Measurements from ENCODE around the gene TXNDC5.

The TXNDC5 gene

GRCh38 chr6:7910654-7911344, at the start of gene TXNDC5:
Gene TXNDC5, minus strand, starts transcription at chr6:7910788. Its CDS starts 12 bp downstream, at chr6:7910776.
- peak; percentile 30 for DNase-seq

GRCh38 chr6:7960141-7960540, 49.6 kb upstream of the TXNDC5 start:
- DNase-seq: no peak

- no peak for DNase-seq
Observed at GRCh38 chr6:7959453-7959852, 48.9 kb upstream of the TXNDC5 start.

- no peak for DNase-seq
Observed at GRCh38 chr6:7958464-7958863, 47.9 kb upstream of the TXNDC5 start.

GRCh38 chr6:7956257-7956656, 45.7 kb upstream of the TXNDC5 start:
- no peak for DNase-seq

DNA sequence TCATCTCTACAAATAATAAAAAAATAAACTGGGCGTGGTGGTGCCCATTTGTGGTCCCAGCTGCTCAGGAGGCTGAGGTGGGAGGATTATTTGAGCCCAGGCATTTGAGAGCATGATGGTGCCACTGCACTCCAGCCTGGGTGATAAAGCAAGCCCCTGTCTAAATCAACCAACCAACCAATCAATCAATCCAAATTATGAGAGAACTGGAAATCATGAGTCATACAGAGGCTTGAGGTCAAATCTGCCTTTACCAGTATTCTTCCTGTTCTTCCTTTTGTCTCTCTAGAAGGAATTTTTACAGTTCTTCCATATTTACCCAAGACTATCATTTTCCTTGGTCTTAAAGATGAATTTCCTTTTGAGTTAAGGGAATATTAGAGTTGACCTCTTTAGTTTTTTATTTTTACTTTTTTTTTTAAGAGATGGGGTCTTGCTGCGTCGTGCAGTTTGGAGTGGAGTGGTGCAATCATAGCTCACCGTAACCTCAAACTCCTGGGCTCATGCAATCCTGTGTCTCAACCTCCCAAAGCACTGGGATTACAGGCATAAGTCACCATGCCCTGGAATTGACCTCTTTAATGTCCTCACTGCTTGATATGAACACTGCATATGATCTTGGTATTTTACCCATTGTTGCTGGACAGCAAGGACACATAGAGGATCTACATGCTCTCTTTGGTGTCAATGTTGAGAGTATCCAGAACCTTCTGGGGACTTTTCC, 44.1 kb upstream of the TXNDC5 start:
- DNase-seq: no peak

GRCh38 chr6:7953753-7954152, 43.2 kb upstream of the TXNDC5 start:
- DNase-seq: no peak

GRCh38 chr6:7939864-7940228, 29.3 kb upstream of the TXNDC5 start:
- no peak for DNase-seq

GRCh38 chr6:7939184-7939863, 28.7 kb upstream of the TXNDC5 start:
- no peak for DNase-seq

GRCh38 chr6:7938562-7939183, 28.1 kb upstream of the TXNDC5 start:
- no peak for DNase-seq

DNA sequence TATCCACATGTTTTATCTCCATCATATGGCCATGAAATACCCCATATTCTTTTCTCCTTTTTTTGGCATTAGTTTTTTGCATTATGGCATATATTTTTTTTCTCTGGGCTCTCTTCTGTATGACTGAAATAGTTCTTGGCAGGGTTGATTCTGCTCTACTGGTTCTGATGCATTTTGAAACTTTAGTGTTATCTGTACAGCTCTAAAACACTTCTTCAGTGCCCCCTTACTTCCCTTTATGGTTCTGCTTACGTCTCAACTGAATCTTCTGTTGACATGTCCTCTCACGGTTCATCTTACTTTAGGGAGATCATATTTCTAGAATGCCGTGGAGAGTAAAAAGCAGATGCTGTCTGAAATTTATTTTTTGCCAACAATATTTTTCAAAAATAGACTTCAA, 23.2 kb upstream of the TXNDC5 start:
- DNase-seq: no peak

GRCh38 chr6:7932625-7933024, 22.0 kb upstream of the TXNDC5 start:
- no peak for DNase-seq

DNA sequence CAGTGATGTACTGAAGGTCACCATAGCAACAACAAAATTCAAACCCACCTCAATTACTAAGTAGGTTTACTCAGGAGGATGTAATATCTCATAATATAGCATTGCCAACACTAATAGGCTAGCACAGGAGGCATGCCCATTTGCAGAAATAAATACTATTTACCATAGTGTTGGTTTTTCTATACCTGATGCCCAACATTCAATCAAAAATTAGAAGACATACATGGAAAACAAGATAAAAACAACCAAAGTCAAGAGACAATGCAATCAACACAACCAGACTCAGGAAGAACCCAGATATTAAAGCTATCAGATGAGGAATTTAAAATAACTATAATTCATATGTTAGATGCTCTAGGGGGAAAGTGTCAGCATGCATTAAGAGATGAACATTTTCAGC, 14.3 kb upstream of the TXNDC5 start:
- DNase-seq: no peak

GRCh38 chr6:7922596-7922995, 12.0 kb upstream of the TXNDC5 start:
- DNase-seq: no peak

DNA sequence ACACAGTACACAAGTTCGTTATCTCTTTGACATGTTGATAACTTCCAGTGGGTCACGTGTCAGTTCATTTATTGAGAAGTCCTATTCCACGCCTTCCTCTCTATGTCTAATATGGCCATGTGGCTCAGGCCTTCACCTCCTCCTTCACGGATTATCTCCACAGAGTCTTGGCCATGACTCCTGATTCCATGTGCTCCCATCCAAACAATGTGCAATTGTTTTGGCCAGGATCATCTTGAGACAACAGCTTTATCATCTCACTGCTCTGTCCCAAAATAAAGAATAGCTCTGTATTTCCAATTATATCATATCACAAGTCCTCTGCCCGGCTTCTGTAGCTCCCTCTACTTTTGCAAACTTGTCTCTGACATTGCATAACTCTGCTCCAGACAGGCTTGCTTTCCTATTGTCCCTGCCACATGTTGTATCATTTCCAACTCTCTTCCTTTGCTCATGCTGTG, 11.1 kb upstream of the TXNDC5 start:
- DNase-seq: no peak

GRCh38 chr6:7921046-7921445, 10.5 kb upstream of the TXNDC5 start:
- no peak for DNase-seq

DNA sequence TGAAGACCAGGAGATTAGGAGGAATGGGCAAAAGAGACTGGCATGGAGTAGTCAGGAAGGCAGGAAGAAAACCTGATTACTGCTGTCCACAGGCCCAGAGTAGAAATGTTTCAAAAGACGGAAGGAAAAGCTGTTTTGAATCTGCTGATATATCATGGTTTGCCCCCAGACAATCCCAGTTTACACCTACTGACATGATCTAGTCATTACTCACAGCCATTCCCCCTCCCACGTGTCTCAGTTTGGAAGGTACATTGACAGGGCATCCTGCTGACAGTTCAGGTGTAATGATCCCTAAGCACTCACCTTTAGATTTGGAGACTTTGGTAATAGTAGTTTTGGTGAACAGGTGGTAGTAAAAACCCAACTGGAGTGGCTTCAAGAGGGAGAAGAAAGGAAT, 9.8 kb upstream of the TXNDC5 start:
- no peak for DNase-seq

- DNase-seq: no peak
Observed at GRCh38 chr6:7919871-7920270, 9.3 kb upstream of the TXNDC5 start.

DNA sequence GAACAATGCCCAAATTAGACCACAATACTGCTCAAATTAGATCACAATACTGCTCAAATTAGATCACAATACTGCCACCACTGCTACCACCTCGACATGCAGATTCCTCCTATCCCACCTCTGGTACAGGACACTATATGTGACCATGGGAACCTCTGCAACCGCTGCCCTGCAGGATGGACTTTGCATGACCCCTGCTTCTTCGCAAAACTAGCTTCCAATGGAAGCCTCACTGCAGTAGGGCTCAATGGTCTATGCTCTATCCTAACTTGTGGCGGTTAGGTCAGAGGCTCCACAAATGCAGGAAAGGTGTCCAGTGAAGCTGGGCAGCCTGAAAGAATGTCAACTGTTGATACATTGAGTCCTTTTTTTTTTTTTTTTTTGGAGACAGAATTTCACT, 7.8 kb upstream of the TXNDC5 start:
- DNase-seq: no peak

- no peak for DNase-seq
Observed at GRCh38 chr6:7917729-7918128, 7.1 kb upstream of the TXNDC5 start.

DNA sequence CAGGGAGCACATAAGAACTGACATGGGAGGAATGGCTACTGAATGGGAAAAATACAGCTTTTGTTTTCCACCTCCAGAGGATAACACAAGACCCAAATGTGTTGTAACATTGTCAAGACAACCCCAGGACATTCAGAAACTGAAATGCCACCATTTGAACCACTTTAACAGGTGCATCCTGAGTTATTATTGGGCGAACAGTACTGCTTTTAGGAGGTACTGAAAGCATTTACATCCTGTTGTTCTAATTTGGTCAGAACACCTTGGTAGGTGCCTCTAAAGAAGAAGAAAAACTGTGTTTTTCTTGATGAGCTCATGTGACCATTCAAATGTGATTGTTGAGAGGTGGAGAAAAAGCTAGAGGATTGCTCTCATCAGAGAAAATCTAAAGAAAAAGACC, 6.4 kb upstream of the TXNDC5 start:
- DNase-seq: no peak

GRCh38 chr6:7914991-7915789, 4.6 kb upstream of the TXNDC5 start:
- no peak for DNase-seq

DNA sequence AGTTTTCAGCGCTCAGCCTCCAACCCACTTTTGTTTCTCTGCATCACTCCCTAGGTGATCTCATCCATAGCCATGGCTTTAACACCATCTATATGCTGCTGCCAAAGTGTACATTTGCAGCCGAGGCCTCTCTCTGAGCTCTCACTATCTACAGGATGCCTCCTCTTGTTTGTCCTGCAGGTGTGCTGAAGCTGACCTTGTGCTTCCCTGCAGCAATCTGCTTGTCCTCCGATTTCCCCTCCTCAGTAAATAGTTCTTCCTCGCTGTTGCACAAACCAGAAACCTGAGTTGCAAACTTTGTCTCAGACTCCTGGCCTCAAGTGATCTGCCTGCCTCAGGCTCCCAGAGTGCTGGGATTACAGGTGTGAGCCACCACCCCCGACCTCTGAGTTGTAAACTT, 3.7 kb upstream of the TXNDC5 start:
- DNase-seq: no peak

All from NCI-H526 treated with DMSO at 0.1 percent for 48 hours (cell line).